ENCODE data around the gene PTPN14.

DNA sequence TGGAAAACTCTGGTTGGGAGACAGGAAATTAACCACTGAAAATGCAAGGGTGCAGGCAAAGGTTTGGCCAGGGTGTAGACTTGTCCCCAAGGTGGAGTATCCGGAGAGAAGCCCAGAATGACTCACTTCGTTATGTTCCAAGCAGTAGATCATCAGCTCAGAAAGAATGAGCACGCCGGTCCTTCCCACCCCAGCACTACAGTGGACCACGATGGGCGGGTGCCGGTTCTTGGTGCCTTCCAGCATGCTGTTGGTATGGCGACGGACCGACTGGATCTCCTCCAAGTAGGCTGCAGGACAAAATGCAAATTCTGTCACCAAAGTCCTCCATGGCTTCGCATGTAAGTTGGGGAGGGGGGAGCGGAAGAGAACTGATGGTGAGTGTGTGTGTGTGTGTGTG lies 187.0 kb downstream of the PTPN14 start:
- TF ChIP-seq, protein P1, sequence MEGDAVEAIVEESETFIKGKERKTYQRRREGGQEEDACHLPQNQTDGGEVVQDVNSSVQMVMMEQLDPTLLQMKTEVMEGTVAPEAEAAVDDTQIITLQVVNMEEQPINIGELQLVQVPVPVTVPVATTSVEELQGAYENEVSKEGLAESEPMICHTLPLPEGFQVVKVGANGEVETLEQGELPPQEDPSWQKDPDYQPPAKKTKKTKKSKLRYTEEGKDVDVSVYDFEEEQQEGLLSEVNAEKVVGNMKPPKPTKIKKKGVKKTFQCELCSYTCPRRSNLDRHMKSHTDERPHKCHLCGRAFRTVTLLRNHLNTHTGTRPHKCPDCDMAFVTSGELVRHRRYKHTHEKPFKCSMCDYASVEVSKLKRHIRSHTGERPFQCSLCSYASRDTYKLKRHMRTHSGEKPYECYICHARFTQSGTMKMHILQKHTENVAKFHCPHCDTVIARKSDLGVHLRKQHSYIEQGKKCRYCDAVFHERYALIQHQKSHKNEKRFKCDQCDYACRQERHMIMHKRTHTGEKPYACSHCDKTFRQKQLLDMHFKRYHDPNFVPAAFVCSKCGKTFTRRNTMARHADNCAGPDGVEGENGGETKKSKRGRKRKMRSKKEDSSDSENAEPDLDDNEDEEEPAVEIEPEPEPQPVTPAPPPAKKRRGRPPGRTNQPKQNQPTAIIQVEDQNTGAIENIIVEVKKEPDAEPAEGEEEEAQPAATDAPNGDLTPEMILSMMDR (IDR thresholded peaks at IDR 0.05; ENCODE audit: low read length) = no peak
- no peak for TF ChIP-seq EZH2 (optimal IDR thresholded peaks at IDR 0.05; ENCODE audit: low read depth, low read length)
- no peak for TF ChIP-seq EZH2phosphoT487 (IDR thresholded peaks at IDR 0.05; ENCODE audit: low read length)
